BJ (cell line): ENCODE results near the gene C1QTNF6. TPM values are rescaled to one million over a fixed set of nuclear protein-coding genes. Genes with fewer than 3 reads are reported as not detected.

Source experiments
- CTCF ChIA-PET: fragments of 350-600 bp; formaldehyde crosslinking; extraction: SDS; loops from one replicate; lab custom pipeline; 2021; ENCODE audit warnings: antibody characterized with exemption, inconsistent platforms; lab: Yijun Ruan, JAX
- POLR2A ChIA-PET: fragments of 300-600 bp; sonication (Branson Sonifier 250); formaldehyde crosslinking; extraction: SDS; loops from one replicate; lab custom pipeline; 2021; ENCODE audit warnings: antibody characterized with exemption; lab: Charles Lee
- DNase-seq: peaks from one replicate; pipeline ENCODE4 v3.0.0-alpha.2; 2011; ENCODE audit warnings: low read depth
- H3K27me3 ChIP-seq: 2 replicates; pipeline ENCODE4 v1.6.0; 2011; ENCODE audit warnings: low read length; ENCODE audit not compliant: control insufficient read depth, insufficient read depth
- H3K36me3 ChIP-seq: 2 replicates; pipeline ENCODE4 v1.5.1; 2011; ENCODE audit warnings: low read length; ENCODE audit not compliant: control insufficient read depth, insufficient read depth
- H3K4me3 ChIP-seq: 2 replicates; pipeline ENCODE4 v1.5.1; 2011; ENCODE audit warnings: low read depth, mild to moderate bottlenecking, control low read depth, low read length
- CTCF ChIP-seq: IDR thresholded peaks from 2 replicates; pipeline ENCODE4 v1.5.1; 2011; ENCODE audit warnings: low read depth, mild to moderate bottlenecking, control low read depth, inconsistent platforms, low read length, moderate library complexity; ENCODE audit not compliant: insufficient read depth
- polyA plus RNA-seq: library from polyadenylated mRNA; depleted of rRNA; stranded (reverse); fragments of >200 nt; gene quantifications from 2 replicates; pipeline ENCODE4 v1.2.3, GENCODE V29; 2011

Gene C1QTNF6
- polyA plus RNA-seq, 1 experiment, result 19.3 TPM

GRCh38 chr22:37212174-37212906, 24.3 kb upstream of the C1QTNF6 start, which contains the start of gene SSTR3:
Gene SSTR3 (minus strand): TSS chr22:37212477. CDS start chr22:37207803, 4,674 bp downstream.
- peaks cover 19% of the 10 kb centered on the region for H3K27me3 ChIP-seq
- ChIA-PET POLR2A (interaction anchor here (0.6 kb wide), 1 partner anchor 156 kb away, joined by 3 read pairs; no protein-coding TSS in a partner anchor), CTCF (interaction anchor here (0.7 to 1.0 kb wide), 2 partner anchors 13 to 848 kb away, joined by 3 to 5 read pairs; no protein-coding TSS in a partner anchor)

GRCh38 chr22:37211866-37212173, 23.8 kb upstream of the C1QTNF6 start:
- H3K4me3 ChIP-seq, result no peak overlapping the region
- ChIA-PET CTCF (interaction anchor here (0.7 to 4.5 kb wide), 3 partner anchors 12 to 849 kb away, joined by 3 to 28 read pairs (median 3); no protein-coding TSS in a partner anchor), POLR2A (no interaction called here)
- no peak for TF ChIP-seq CTCF
- no peak for DNase-seq
- peaks cover 19% of the 10 kb centered on the region for H3K27me3 ChIP-seq
- H3K36me3 ChIP-seq, result no peaks in the 10 kb centered on the region

More at GRCh38 chr22:37212174-37212906, 24.3 kb upstream of the C1QTNF6 start, which contains the start of gene SSTR3:
- Histone ChIP-seq H3K36me3 (no peaks in the 10 kb centered on the region), H3K4me3 (no peak within 1 kb of the TSS)
- no peak for DNase-seq
- TF ChIP-seq CTCF, result no peak

GRCh38 chr22:37211075-37211865, 23.2 kb upstream of the C1QTNF6 start:
- ChIA-PET CTCF (interaction anchor here (0.7 to 4.5 kb wide), 3 partner anchors 11 to 849 kb away, joined by 3 to 28 read pairs (median 3); no protein-coding TSS in a partner anchor), POLR2A (interaction anchor here (0.7 kb wide), 1 partner anchor 18 kb away, joined by 3 read pairs; no protein-coding TSS in a partner anchor)
- no peak for DNase-seq
- Histone ChIP-seq H3K36me3 (no peaks in the 10 kb centered on the region), H3K27me3 (peaks cover 19% of the 10 kb centered on the region), H3K4me3 (no peak overlapping the region)
- TF ChIP-seq CTCF, result no peak

- ChIA-PET CTCF (interaction anchor here (0.9 to 4.5 kb wide), 3 partner anchors 10 to 15 kb away, joined by 4 to 28 read pairs (median 6); no protein-coding TSS in a partner anchor), POLR2A (no interaction called here)
- no peak for TF ChIP-seq CTCF
- Histone ChIP-seq H3K27me3 (peaks cover 19% of the 10 kb centered on the region), H3K4me3 (no peak overlapping the region), H3K36me3 (no peaks in the 10 kb centered on the region)
- no peak for DNase-seq
These were observed 22.2 kb upstream of the C1QTNF6 start for GRCh38 chr22:37210041-37210803.
